ENCODE data around the gene CARD16. TPM values are rescaled to one million over a fixed set of nuclear protein-coding genes. Genes with fewer than 3 reads are reported as not detected.
"Not testable (repeated sequence)": the region's sequence is repeated elsewhere in the genome, so short reads cannot be mapped to it uniquely, and the experiment has no call there.

The CARD16 gene
- total RNA-seq, 4 donors from 2014 or later, result 2.0 to 4.3 (median 2.8) TPM; not detected in 1

- no peaks in the 10 kb centered on the region for H3K9me3 ChIP-seq
- H3K27ac ChIP-seq, result peak within 1 kb of the TSS in 2 of 3 donors; percentile 15 to 43
- DNase-seq, result no peak
- WGBS, 2 donors, result 53 to 74% methylated on average over 3 of the region's 3 CpGs
- peak within 1 kb of the TSS in 1 of 3 donors; percentile 14 for H3K4me3 ChIP-seq (replicated peaks in 1 of 3)
- H3K4me1 ChIP-seq, result no peaks in the 10 kb centered on the region
- intact Hi-C loops (cut with DNase I), result no loop called here
- H3K27me3 ChIP-seq, result no peaks in the 10 kb centered on the region
- no peaks in the 10 kb centered on the region for H3K36me3 ChIP-seq
- no peak for TF ChIP-seq CTCF (IDR thresholded peaks at IDR 0.05)
- TF ChIP-seq POLR2A (IDR thresholded peaks at IDR 0.05), result peak in 1 of 2 donors; percentile 22
These were observed 10.1 kb downstream of the CARD16 start, which contains the start of gene CASP1 for GRCh38 chr11:105034813-105035620. CASP1 (minus strand) TSS chr11:105035144; CDS start chr11:105035113, 31 bp downstream.

GRCh38 chr11:105034388-105034787 lies 10.7 kb downstream of the CARD16 start:
- WGBS, 2 donors, result 78 to 81% methylated on average over 2 of the region's 2 CpGs
- H3K27me3 ChIP-seq; DNase-seq; H3K9me3 ChIP-seq; H3K4me1 ChIP-seq; intact Hi-C loops (cut with DNase I); H3K36me3 ChIP-seq: not testable (repeated sequence)
- peak overlapping the region in 1 of 3 donors; percentile 14 for H3K4me3 ChIP-seq (replicated peaks in 1 of 3)
- H3K27ac ChIP-seq, result peak overlapping the region in 2 of 3 donors; percentile 15 to 43

DNA sequence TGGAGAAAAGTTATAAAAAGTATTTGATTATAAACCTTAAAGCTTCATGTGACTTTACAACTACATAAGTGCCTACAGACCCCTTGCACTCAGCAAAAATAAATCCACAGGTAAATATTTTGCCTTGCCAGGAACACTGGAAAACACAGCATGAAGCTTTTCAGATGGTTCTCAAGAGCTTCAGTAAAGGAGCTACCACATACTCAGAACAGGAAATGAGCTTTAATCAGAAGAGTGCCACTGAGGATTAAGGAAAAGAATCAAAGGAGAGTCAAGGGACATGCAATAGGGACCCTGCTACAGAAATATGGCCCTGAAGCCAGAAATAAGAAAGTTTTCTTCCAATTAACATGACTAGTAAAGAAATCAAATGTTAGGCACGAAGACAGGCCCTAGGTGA lies 11.4 kb downstream of the CARD16 start:
- Histone ChIP-seq H3K27ac (no peak overlapping the region), H3K27me3 (no peaks in the 10 kb centered on the region), H3K9me3 (no peaks in the 10 kb centered on the region), H3K4me3 (replicated peaks in 1 of 3) (no peak overlapping the region), H3K4me1 (no peaks in the 10 kb centered on the region), H3K36me3 (peaks cover 0 to 3% of the 10 kb centered on the region in 2 donors)
- no peak for TF ChIP-seq CTCF (IDR thresholded peaks at IDR 0.05)
- no peak for TF ChIP-seq POLR2A (IDR thresholded peaks at IDR 0.05)
- 78 to 92% methylated on average over 1 of the region's 1 CpG for WGBS, 2 donors
- intact Hi-C loops (cut with DNase I), result no loop called here
- DNase-seq, result no peak

DNA sequence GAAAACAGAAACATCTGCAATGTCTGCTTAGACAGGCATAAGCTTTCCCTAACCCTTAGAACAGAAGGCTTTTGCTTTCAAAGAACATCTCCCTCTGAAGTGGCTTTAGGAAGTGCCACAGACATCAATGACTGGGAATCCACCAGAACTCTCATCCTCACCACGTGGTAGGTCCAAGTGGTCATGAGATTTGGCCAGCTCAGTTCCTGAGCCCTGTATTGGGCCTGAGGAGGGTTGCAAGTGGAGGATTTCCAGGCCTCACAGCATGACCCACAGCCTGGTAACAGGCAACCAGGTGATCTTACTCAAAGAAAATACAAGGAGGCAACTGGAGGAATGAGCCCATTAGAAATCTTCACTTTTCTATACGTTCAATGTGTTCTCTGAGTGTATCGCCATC lies 11.8 kb downstream of the CARD16 start:
- Histone ChIP-seq H3K36me3 (peaks cover 0 to 3% of the 10 kb centered on the region in 2 donors), H3K4me1 (no peaks in the 10 kb centered on the region), H3K4me3 (replicated peaks in 1 of 3) (no peak overlapping the region), H3K27ac (no peak overlapping the region), H3K9me3 (no peaks in the 10 kb centered on the region), H3K27me3 (no peaks in the 10 kb centered on the region)
- intact Hi-C loops (cut with DNase I), result no loop called here
- WGBS, 2 donors, result 76 to 88% methylated on average over 3 of the region's 3 CpGs
- TF ChIP-seq CTCF (IDR thresholded peaks at IDR 0.05) (no peak), POLR2A (IDR thresholded peaks at IDR 0.05) (no peak)
- DNase-seq, result no peak

DNA sequence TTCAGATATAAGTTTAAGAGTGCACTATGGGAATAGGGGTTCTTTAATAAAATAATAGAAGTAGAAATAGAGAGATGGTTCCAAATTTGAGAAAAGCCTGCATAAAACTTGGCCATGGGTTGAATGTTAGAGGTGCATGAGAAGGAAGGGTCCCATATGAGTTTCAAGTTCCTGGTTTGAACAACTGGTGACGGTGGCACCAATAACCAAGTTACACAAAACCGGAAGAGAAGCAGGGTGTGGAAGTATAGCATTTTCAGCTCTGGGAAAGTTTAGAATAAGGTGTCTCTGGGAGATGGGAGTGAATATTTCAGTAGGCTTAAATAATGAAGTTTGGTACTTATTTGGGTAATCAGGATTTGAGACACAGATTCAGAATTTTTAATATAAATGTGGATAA lies 12.6 kb downstream of the CARD16 start:
- TF ChIP-seq CTCF (IDR thresholded peaks at IDR 0.05) (no peak), POLR2A (IDR thresholded peaks at IDR 0.05) (no peak)
- Histone ChIP-seq H3K27ac (no peak overlapping the region), H3K9me3 (no peaks in the 10 kb centered on the region), H3K4me3 (replicated peaks in 1 of 3) (no peak overlapping the region), H3K4me1 (no peaks in the 10 kb centered on the region), H3K27me3 (no peaks in the 10 kb centered on the region), H3K36me3 (peaks cover 0 to 3% of the 10 kb centered on the region in 2 donors)
- DNase-seq, result no peak
- intact Hi-C loops (cut with DNase I), result no loop called here
- WGBS, 2 donors, result 90 to 95% methylated on average over 2 of the region's 2 CpGs

Measured in thyroid gland (tissue), 4 donors.